Vagina (tissue), 2 donors: ENCODE results near the gene CD34. TPM values are rescaled to one million over a fixed set of nuclear protein-coding genes. Genes with fewer than 3 reads are reported as not detected.
"Not testable (repeated sequence)": the region's sequence is repeated elsewhere in the genome, so short reads cannot be mapped to it uniquely, and the experiment has no call there.

Experiments used
- DNase-seq, 2 donors: peaks; one replicate each; pipeline ENCODE4 v3.0.0-alpha.2; 2017; ENCODE audit errors: extremely low spot score in 2 of 2
- H3K27ac ChIP-seq: fragments of 200-600 bp; sonication (generic); one replicate; pipeline ENCODE4 v1.5.1; 2019
- H3K27me3 ChIP-seq: fragments of 200-600 bp; sonication (generic); one replicate; pipeline ENCODE4 v1.5.1; 2019
- H3K36me3 ChIP-seq, 2 donors: fragments of 200-600 bp; sonication (generic); one replicate each; pipeline ENCODE4 v1.5.1; 2017 to 2019
- H3K4me1 ChIP-seq: fragments of 200-600 bp; sonication (generic); one replicate; pipeline ENCODE4 v1.5.1; 2019
- H3K4me3 ChIP-seq, 2 donors: fragments of 200-600 bp; sonication (generic); 1 replicate in 1 of 2; 2 replicates in 1 of 2; pipeline ENCODE4 v1.5.1; 2016 to 2019
- H3K9me3 ChIP-seq: fragments of 200-600 bp; sonication (generic); one replicate; pipeline ENCODE4 v1.5.1; 2019
- POLR2A ChIP-seq, 2 donors: fragments of 450-650 bp; IDR thresholded peaks; one replicate each; pipeline ENCODE4 v1.6.1; 2017; ENCODE audit warnings: antibody characterized with exemption in 2 of 2, mild to moderate bottlenecking in 2 of 2, moderate library complexity in 2 of 2
- POLR2AphosphoS5 ChIP-seq, 2 donors: sonication (generic); formaldehyde crosslinking; IDR thresholded peaks; one replicate each; pipeline ENCODE4 v1.9.0; 2017; ENCODE audit warnings: antibody characterized with exemption in 2 of 2, mild to moderate bottlenecking in 2 of 2, low read depth in 1 of 2; ENCODE audit not compliant: insufficient read depth in 1 of 2
- intact Hi-C: fragments of 100-400 bp; cut with DNase I; formaldehyde crosslinking; loops from one replicate; pipeline ENCODE4 v1.15.1; 2023
- total RNA-seq: library from RNA; depleted of rRNA; stranded (reverse); fragments of >200 nt; gene quantifications from one replicate; pipeline ENCODE4 v1.2.3, GENCODE V29; 2016
- TF ChIP-seq, protein P1 (sequence below), 3 experiments: fragments of 450-650 bp in 2 of 3; fragments of 200-600 bp in 1 of 3; sonication (generic) in 1 of 3; IDR thresholded peaks; one replicate each; pipeline ENCODE4 v1.5.1; 2017 to 2019; ENCODE audit warnings: antibody characterized with exemption in 3 of 3, mild to moderate bottlenecking in 2 of 3, moderate library complexity in 2 of 3

The CD34 gene
- total RNA-seq, 1 donor from 2014 or later: 57.5 TPM

DNA sequence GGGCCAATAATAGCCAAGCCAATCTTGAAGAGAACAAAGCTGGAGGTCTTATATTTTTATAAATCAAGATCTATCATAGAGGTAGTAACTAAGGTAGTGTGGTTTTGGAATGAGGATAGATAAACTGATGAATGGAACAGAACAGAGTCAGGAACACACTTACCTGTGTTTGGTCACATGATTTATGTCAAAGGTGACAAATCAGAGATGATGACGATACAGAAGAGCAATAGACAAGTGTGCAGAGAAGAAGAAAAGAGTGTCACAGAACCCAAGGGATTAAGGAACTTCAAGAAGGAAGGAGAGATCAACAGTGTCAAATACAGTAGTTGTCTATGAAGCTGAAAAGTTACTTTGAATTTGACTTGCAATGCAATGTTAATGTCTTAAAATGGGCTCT, 16.1 kb upstream of the CD34 start:
- no peak for DNase-seq
- no peaks in the 10 kb centered on the region for H3K27me3 ChIP-seq
- H3K9me3 ChIP-seq: no peaks in the 10 kb centered on the region
- peaks cover 25% of the 10 kb centered on the region for H3K4me1 ChIP-seq
- no peak for TF ChIP-seq POLR2AphosphoS5 (IDR thresholded peaks at IDR 0.05; ENCODE audit: insufficient read depth in 1 of 2, low read depth in 1 of 2)
- no peak overlapping the region for H3K4me3 ChIP-seq
- intact Hi-C loops: no loop called here
- H3K27ac ChIP-seq: no peak overlapping the region
- no peaks in the 10 kb centered on the region for H3K36me3 ChIP-seq

DNA sequence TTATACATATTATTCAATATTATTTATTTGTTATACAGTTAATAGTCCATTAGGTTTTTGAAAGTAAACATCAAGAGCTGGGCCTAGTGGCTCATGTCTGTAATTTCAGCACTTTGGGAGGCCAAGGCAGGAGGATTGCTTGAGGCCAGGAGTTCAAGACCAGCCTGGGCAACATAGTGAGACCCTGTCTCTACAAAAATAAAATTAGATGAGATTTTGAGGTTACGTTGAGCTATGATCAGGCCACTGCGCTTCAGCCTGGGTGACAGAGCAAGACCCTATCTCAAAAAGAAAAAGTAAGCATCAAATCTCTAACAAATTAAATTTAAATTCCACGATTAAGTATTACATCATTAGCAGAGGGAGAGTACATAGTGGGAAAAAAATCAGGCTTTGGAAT, 15.0 kb upstream of the CD34 start:
- DNase-seq, H3K27ac ChIP-seq, H3K4me3 ChIP-seq, intact Hi-C loops, H3K36me3 ChIP-seq, H3K27me3 ChIP-seq, H3K9me3 ChIP-seq: not testable (repeated sequence)
- peaks cover 25% of the 10 kb centered on the region for H3K4me1 ChIP-seq

DNA sequence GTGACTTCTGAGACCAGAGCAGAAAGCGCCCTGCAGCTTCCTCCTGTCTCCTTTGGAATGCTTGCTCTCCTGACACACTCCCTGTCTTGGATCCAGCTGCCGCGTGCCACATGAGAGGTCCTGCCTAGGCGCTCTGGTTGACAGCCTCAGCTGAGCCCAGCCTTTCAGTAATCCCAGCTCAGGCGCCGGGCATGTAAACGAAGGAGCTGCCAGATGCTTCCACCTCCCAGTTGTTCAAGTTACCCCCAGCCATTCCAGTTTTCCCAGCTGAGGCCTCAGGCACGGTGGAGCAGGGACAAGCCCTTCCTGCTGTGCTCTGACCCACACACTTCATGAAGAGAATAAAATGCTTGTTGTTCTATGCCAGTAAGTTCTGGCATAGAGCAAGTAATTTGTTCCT, 14.3 kb upstream of the CD34 start:
- intact Hi-C loops: no loop called here
- Histone ChIP-seq H3K9me3 (no peaks in the 10 kb centered on the region), H3K4me1 (peaks cover 30% of the 10 kb centered on the region), H3K36me3 (no peaks in the 10 kb centered on the region), H3K27me3 (no peaks in the 10 kb centered on the region), H3K4me3 (no peak overlapping the region), H3K27ac (peak overlapping the region; percentile 43)
- DNase-seq: no peak
- TF ChIP-seq POLR2A (IDR thresholded peaks at IDR 0.05): no peak
- TF ChIP-seq POLR2AphosphoS5 (IDR thresholded peaks at IDR 0.05; ENCODE audit: insufficient read depth in 1 of 2, low read depth in 1 of 2): peak in 1 of 2 donors; percentile 24
- TF ChIP-seq, protein P1, sequence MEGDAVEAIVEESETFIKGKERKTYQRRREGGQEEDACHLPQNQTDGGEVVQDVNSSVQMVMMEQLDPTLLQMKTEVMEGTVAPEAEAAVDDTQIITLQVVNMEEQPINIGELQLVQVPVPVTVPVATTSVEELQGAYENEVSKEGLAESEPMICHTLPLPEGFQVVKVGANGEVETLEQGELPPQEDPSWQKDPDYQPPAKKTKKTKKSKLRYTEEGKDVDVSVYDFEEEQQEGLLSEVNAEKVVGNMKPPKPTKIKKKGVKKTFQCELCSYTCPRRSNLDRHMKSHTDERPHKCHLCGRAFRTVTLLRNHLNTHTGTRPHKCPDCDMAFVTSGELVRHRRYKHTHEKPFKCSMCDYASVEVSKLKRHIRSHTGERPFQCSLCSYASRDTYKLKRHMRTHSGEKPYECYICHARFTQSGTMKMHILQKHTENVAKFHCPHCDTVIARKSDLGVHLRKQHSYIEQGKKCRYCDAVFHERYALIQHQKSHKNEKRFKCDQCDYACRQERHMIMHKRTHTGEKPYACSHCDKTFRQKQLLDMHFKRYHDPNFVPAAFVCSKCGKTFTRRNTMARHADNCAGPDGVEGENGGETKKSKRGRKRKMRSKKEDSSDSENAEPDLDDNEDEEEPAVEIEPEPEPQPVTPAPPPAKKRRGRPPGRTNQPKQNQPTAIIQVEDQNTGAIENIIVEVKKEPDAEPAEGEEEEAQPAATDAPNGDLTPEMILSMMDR (IDR thresholded peaks at IDR 0.05): no peak

DNA sequence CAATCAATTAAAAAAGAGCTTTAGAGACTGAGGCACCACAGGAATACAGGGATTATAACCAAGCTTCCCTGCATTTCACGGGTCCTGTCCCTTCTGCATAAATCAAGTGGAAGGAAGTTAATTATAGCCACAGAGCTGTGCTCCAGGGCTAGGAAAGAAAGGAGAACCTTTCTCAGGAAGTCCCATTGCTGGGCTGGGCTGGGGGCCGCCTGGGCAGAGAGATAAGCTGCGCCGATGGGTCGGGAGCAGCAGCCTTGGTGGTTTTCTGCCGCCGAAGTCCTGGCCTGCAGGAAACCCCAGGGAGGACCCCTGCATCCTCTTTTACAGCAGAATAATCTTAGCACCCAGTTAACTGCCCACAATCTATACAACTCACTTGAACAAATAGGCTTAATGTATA, 12.6 kb upstream of the CD34 start:
- peaks cover 47% of the 10 kb centered on the region for H3K4me1 ChIP-seq
- no peak for TF ChIP-seq POLR2A (IDR thresholded peaks at IDR 0.05)
- no peak for TF ChIP-seq POLR2AphosphoS5 (IDR thresholded peaks at IDR 0.05; ENCODE audit: insufficient read depth in 1 of 2, low read depth in 1 of 2)
- TF ChIP-seq, protein P1 (IDR thresholded peaks at IDR 0.05): no peak
- DNase-seq: no peak
- no peaks in the 10 kb centered on the region for H3K9me3 ChIP-seq
- H3K27ac ChIP-seq: peak overlapping the region; percentile 21
- H3K36me3 ChIP-seq: no peaks in the 10 kb centered on the region
- no peak overlapping the region for H3K4me3 ChIP-seq
- intact Hi-C loops: no loop called here
- H3K27me3 ChIP-seq: no peaks in the 10 kb centered on the region

DNA sequence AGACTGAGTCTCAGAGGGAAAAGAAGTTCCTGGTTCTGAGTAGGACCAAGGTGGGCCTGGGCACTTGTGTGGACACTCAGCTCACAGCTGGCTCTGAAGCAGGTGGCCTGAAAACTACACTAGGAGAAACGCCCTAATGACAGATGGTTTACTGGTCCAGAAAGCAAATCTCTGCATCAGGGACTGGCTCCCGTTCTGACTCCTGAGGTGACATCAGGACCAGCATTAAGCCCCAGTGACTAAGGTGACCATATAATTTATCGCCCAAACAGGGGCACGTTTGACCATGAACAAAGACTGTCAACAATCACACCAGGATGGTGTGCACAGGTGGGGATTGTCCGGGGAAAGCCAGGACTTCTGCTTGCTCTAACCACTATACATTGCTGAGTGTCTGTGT, 12.2 kb upstream of the CD34 start:
- DNase-seq: no peak
- Histone ChIP-seq H3K27ac (peak overlapping the region; percentile 21), H3K36me3 (no peaks in the 10 kb centered on the region), H3K9me3 (no peaks in the 10 kb centered on the region), H3K4me3 (no peak overlapping the region), H3K27me3 (no peaks in the 10 kb centered on the region), H3K4me1 (peaks cover 48% of the 10 kb centered on the region)
- TF ChIP-seq, protein P1 (IDR thresholded peaks at IDR 0.05): no peak
- TF ChIP-seq POLR2AphosphoS5 (IDR thresholded peaks at IDR 0.05; ENCODE audit: insufficient read depth in 1 of 2, low read depth in 1 of 2) (no peak), POLR2A (IDR thresholded peaks at IDR 0.05) (no peak)
- intact Hi-C loops: no loop called here

DNA sequence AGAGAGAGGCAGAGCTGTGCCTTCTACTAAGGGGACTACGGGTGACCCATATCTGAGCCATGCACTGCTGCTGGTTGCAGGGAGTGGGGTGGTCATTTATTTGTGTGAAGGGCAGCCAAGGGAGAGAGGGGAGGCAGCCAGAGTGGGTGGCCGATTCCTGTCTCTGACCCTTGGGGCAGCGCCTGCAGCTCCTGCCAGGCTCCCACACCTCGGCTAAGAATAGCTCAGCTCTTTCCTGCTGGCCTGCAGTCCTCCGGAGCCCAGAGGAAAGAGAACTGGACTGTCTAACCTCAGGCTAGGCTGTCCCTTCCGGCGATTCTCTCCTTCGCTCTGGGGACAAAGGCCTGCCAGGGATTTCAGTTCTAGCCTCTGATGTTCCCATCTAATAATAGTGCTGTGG, 11.6 kb upstream of the CD34 start:
- no peaks in the 10 kb centered on the region for H3K9me3 ChIP-seq
- H3K4me1 ChIP-seq: peaks cover 48% of the 10 kb centered on the region
- H3K36me3 ChIP-seq: no peaks in the 10 kb centered on the region
- TF ChIP-seq POLR2AphosphoS5 (IDR thresholded peaks at IDR 0.05; ENCODE audit: insufficient read depth in 1 of 2, low read depth in 1 of 2) (no peak), POLR2A (IDR thresholded peaks at IDR 0.05) (no peak)
- TF ChIP-seq, protein P1 (IDR thresholded peaks at IDR 0.05): no peak
- no peak for DNase-seq
- intact Hi-C loops: no loop called here
- H3K4me3 ChIP-seq: no peak overlapping the region
- H3K27ac ChIP-seq: peak overlapping the region; percentile 21
- no peaks in the 10 kb centered on the region for H3K27me3 ChIP-seq
